ENCODE results near the gene AGRP.

AGRP gene

GRCh38 chr16:67433131-67433719, 50.1 kb downstream of the AGRP start:
- DNase-seq (ENCODE audit: low read depth, low spot score) = no peak
- no peak overlapping the region for H3K4me3 ChIP-seq (ENCODE audit: low read length)

Data from Jurkat, Clone E6-1 (cell line).